GM12878 (cell line): ENCODE data around the gene TMEM72. TPM values are rescaled to one million over a fixed set of nuclear protein-coding genes. Genes with fewer than 3 reads are reported as not detected.

Source experiments
- ATAC-seq: fragments of 200-7000 bp; cut with Tn5 transposase; 3 replicates; pipeline ENCODE4 v1.9.1; 2020; ENCODE audit warnings: mild to moderate bottlenecking, moderate library complexity
- BruUV-seq: library from RNA; stranded (reverse); fragments of 400-500 nt; replicated peaks from 2 replicates; lab custom pipeline; 2021; lab: Mats Ljungman, UMichigan
- CTCF ChIA-PET: fragments of 300-600 bp; sonication (Branson Sonifier 250); formaldehyde crosslinking; extraction: SDS; loops from one replicate; lab custom pipeline; 2021; ENCODE audit warnings: inconsistent platforms; lab: Yijun Ruan, JAX
- POLR2A ChIA-PET: fragments of 350-600 bp; formaldehyde crosslinking; extraction: SDS; loops from one replicate; lab custom pipeline; 2021; ENCODE audit warnings: inconsistent platforms; lab: Charles Lee
- RAD21 ChIA-PET: fragments of 300-600 bp; sonication (Branson Sonifier 250); formaldehyde crosslinking; loops from one replicate; lab custom pipeline; 2023; ENCODE audit warnings: antibody characterized with exemption; ENCODE audit not compliant: unreplicated experiment; lab: Charles Lee
- SMC1A ChIA-PET: fragments of 300-600 bp; sonication (Branson Sonifier 250); formaldehyde crosslinking; loops from one replicate; lab custom pipeline; 2023; ENCODE audit not compliant: unreplicated experiment, uncharacterized antibody; lab: Charles Lee
- DNase-seq: peaks from one replicate; pipeline ENCODE4 v3.0.0-alpha.2; 2011; ENCODE audit warnings: low read depth, low spot score
- FAIRE-seq: peaks from 3 replicates; lab custom pipeline; 2011; peaks lifted over from hg19 to GRCh38; lab: Jason Lieb, UNC
- H2AFZ ChIP-seq: 2 replicates; pipeline ENCODE4 v1.6.0; 2011; ENCODE audit warnings: low read depth, low read length, control low read depth; ENCODE audit not compliant: control insufficient read depth
- H3K27ac ChIP-seq: 2 replicates; pipeline ENCODE4 v1.5.1; 2011; ENCODE audit warnings: control low read depth; ENCODE audit not compliant: control insufficient read depth, insufficient read depth
- H3K27me3 ChIP-seq, 2 experiments: replicated peaks in 1 of 2; 2 replicates each; pipeline versions ENCODE4 v1.6.0 to v1.6.1; 2011; ENCODE audit warnings: low read length in 1 of 2; ENCODE audit not compliant: control insufficient read depth in 2 of 2, insufficient read depth in 2 of 2
- H3K36me3 ChIP-seq, 2 experiments: 2 replicates each; pipeline ENCODE4 v1.5.1; 2011; ENCODE audit warnings: low read length in 1 of 2; ENCODE audit not compliant: control insufficient read depth in 2 of 2, insufficient read depth in 2 of 2
- H3K4me1 ChIP-seq: 2 replicates; pipeline ENCODE4 v1.6.1; 2011; ENCODE audit warnings: mild to moderate bottlenecking, low read length, moderate library complexity, mixed read lengths; ENCODE audit not compliant: control insufficient read depth, insufficient read depth
- H3K4me2 ChIP-seq: 2 replicates; pipeline ENCODE4 v1.6.0; 2011; ENCODE audit warnings: control low read depth; ENCODE audit not compliant: control insufficient read depth, insufficient read depth
- H3K4me3 ChIP-seq: fragments of 200-600 bp; sonication (generic); 2 replicates; pipeline ENCODE4 v1.5.1; 2016
- H3K79me2 ChIP-seq: 2 replicates; pipeline ENCODE4 v1.6.0; 2011; ENCODE audit warnings: low read length; ENCODE audit not compliant: control insufficient read depth, insufficient read depth
- H3K9ac ChIP-seq: 2 replicates; pipeline ENCODE4 v1.8.0; 2011; ENCODE audit warnings: low read length, control low read depth, mixed read lengths; ENCODE audit not compliant: control insufficient read depth, insufficient read depth
- H3K9me3 ChIP-seq: replicated peaks from 3 replicates; pipeline ENCODE4 v1.5.1; 2011; ENCODE audit warnings: mild to moderate bottlenecking, low read length; ENCODE audit not compliant: control insufficient read depth, insufficient read depth
- H4K20me1 ChIP-seq: 2 replicates; pipeline ENCODE4 v1.6.0; 2011; ENCODE audit not compliant: control insufficient read depth, insufficient read depth
- CBX5 ChIP-seq: sonication (generic); IDR thresholded peaks from 2 replicates; pipeline ENCODE4 v1.6.1; 2016; ENCODE audit warnings: low read depth, moderate library complexity, mild to moderate bottlenecking, inconsistent platforms
- EP300 ChIP-seq, 2 experiments: fragments of 150-350 bp in 1 of 2; IDR thresholded peaks; 2 replicates each; pipeline ENCODE4 v1.6.1; 2011 to 2012; ENCODE audit warnings: low read depth in 2 of 2, low read length in 2 of 2, borderline replicate concordance in 1 of 2, improper control_type of control experiment in 1 of 2, inconsistent platforms in 1 of 2; ENCODE audit not compliant: control insufficient read depth in 1 of 2
- GATAD2B ChIP-seq: fragments of 450-650 bp; conservative IDR thresholded peaks from 2 replicates; pipeline ENCODE4 v1.6.1; 2017; ENCODE audit warnings: low read depth, mild to moderate bottlenecking, moderate library complexity
- KAT2A ChIP-seq: conservative IDR thresholded peaks from 2 replicates; pipeline ENCODE4 v1.6.1; 2011; ENCODE audit warnings: low read depth, low read length; ENCODE audit not compliant: control insufficient read depth
- MTA2 ChIP-seq: fragments of 450-650 bp; IDR thresholded peaks from 2 replicates; pipeline ENCODE4 v1.6.1; 2016; ENCODE audit warnings: low read depth, mild to moderate bottlenecking, moderate library complexity
- MYB ChIP-seq: fragments of 150-350 bp; IDR thresholded peaks from 2 replicates; pipeline ENCODE4 v1.6.1; 2014; ENCODE audit warnings: mild to moderate bottlenecking, low read depth, low read length, borderline replicate concordance
- MYC ChIP-seq: IDR thresholded peaks from 2 replicates; pipeline ENCODE4 v1.6.1; 2011; ENCODE audit warnings: mild to moderate bottlenecking, low read length, moderate library complexity, inconsistent platforms; ENCODE audit not compliant: insufficient read depth, insufficient replicate concordance, insufficient read length, severe bottlenecking
- POLR2AphosphoS5 ChIP-seq: IDR thresholded peaks from 2 replicates; pipeline ENCODE4 v1.6.1; 2011; ENCODE audit warnings: mild to moderate bottlenecking, low read length, inconsistent platforms
- RCOR1 ChIP-seq: conservative IDR thresholded peaks from 2 replicates; pipeline ENCODE4 v1.6.1; 2012; ENCODE audit warnings: low read depth, low read length, improper control_type of control experiment
- RELA ChIP-seq: fragments of 450-650 bp; IDR thresholded peaks from 2 replicates; pipeline ENCODE4 v1.8.0; 2014; ENCODE audit warnings: borderline replicate concordance; ENCODE audit not compliant: partially characterized antibody
- SIX5 ChIP-seq: IDR thresholded peaks from 2 replicates; pipeline ENCODE4 v1.6.1; 2011; ENCODE audit warnings: mild to moderate bottlenecking, low read depth, low read length, moderate library complexity; ENCODE audit not compliant: severe bottlenecking
- SREBF2 ChIP-seq: IDR thresholded peaks from 2 replicates; pipeline ENCODE4 v1.6.1; 2012; ENCODE audit warnings: mild to moderate bottlenecking, low read length
- SRF ChIP-seq, 2 experiments: IDR thresholded peaks; 2 replicates each; pipeline ENCODE4 v1.6.1; 2011; ENCODE audit warnings: low read depth in 2 of 2, low read length in 2 of 2, mild to moderate bottlenecking in 1 of 2, moderate library complexity in 1 of 2
- TCF3 ChIP-seq: IDR thresholded peaks from 2 replicates; pipeline ENCODE4 v1.6.1; 2012; ENCODE audit warnings: low read depth, mild to moderate bottlenecking, low read length, borderline replicate concordance; ENCODE audit not compliant: insufficient read depth
- YBX1 ChIP-seq: fragments of 450-650 bp; IDR thresholded peaks from 2 replicates; pipeline ENCODE4 v1.6.1; 2016; ENCODE audit warnings: antibody characterized with exemption
- ZNF384 ChIP-seq: IDR thresholded peaks from 2 replicates; pipeline ENCODE4 v1.6.1; 2012; ENCODE audit warnings: low read depth, mild to moderate bottlenecking, low read length, improper control_type of control experiment, borderline replicate concordance
- WGBS: methylation state at CpG from one replicate; pipeline ENCODE4 v1.1.6; 2016; ENCODE audit warnings: low lambda C conversion rate; ENCODE audit not compliant: insufficient replicate concordance, insufficient coverage; ENCODE audit errors: missing lambda C conversion rate; 5-methylcytosine and 5-hydroxymethylcytosine counted together
- in situ Hi-C: fragments of 300-500 bp; cut with MboI; formaldehyde crosslinking; loops from 9 replicates; pipeline ENCODE4 v1.14.3; 2018; ENCODE audit warnings: mixed read lengths
- intact Hi-C: fragments of 100-400 bp; cut with micrococcal nuclease; formaldehyde crosslinking; loops from one replicate; pipeline ENCODE4 v1.14.2; 2022; ENCODE audit not compliant: unreplicated experiment
- polyA plus RNA-seq, 11 experiments: library from polyadenylated mRNA; depleted of rRNA in 4 of 11; unstranded in 6 of 11; stranded (reverse) in 5 of 11; fragments of >200 nt; fragmentation: Nextera tagmentation in 4 of 11; fragmentation: Illumina TruSeq in 1 of 11; extraction: Ambion mirVana in 4 of 11; extraction: Trizol in 1 of 11; gene quantifications; 1 replicate in 1 of 11; 2 replicates in 10 of 11; pipeline versions ENCODE4 v1.2.1 to v1.2.3, GENCODE V29; 2011 to 2016; ENCODE audit warnings: inconsistent platforms in 2 of 11, missing spikeins in 2 of 11, low read depth in 1 of 11
- total RNA-seq, 4 experiments: library from RNA; depleted of rRNA in 3 of 4; stranded (reverse); fragments of >200 nt in 3 of 4; fragmentation: Illumina TruSeq in 1 of 4; extraction: Trizol in 1 of 4; gene quantifications; 2 replicates each; pipeline versions ENCODE4 v1.2.1 to v1.2.3, GENCODE V29; 2013 to 2021
- TF ChIP-seq, protein P1 (sequence below): IDR thresholded peaks from 2 replicates; pipeline ENCODE4 v1.6.1; 2012; ENCODE audit warnings: mild to moderate bottlenecking, low read depth, low read length
- TF ChIP-seq, protein P2 (sequence below): IDR thresholded peaks from 2 replicates; pipeline ENCODE4 v1.6.1; 2011; ENCODE audit warnings: borderline replicate concordance, low read depth, mild to moderate bottlenecking, moderate library complexity, low read length; ENCODE audit not compliant: insufficient read depth, poor library complexity, severe bottlenecking

The TMEM72 gene
- total and polyA plus RNA-seq, 10 of the 15 experiments (the other 5 are each of a cell fraction or from before 2014, with no cell fraction given) = 0.12 TPM; not detected in 9

GRCh38 chr10:44882166-44882720 is 28.9 kb upstream of the TMEM72 start (continued):
- TF ChIP-seq SRF (IDR thresholded peaks at IDR 0.05; ENCODE audit: low read depth in 2 of 2, low read length in 2 of 2) (no peak), MYC (no peak), ZNF384 (no peak)

DNA sequence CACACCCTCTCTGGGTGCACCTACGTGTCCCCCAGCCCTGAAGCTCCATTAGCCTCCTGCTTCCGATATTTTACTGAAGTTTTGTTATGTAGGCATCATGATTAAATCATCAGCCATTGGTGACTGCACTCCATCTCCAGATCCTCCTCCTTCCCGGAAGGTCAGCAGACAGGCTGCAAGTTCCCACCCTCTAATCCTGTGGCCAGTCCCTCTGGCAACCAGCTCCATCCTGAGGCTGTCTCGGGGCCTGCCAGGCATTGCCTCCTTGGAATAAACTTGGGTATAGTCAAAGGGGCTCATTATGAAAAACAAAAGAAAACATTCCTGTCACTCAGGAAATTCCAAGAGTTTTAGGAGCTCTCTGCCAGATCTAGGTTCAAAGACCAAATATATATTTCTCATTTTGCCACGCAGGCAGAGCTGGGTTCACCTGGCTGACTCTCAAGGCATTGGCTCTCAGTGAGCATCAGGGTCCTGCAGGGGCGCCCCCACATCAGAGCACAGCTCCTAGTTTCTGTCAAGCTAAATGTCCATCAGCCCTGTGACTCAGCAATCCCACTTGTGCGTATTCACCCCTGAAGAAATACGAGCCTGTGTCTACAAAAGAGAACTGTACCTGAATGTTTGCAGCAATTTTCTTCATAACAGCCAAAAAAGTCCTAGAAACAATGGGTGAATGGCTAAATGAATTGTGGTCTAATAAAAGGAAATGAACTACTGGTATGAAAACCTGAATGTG is 27.4 kb upstream of the TMEM72 start:
- 20% methylated on average over 8 of the region's 8 CpGs for WGBS
- in situ Hi-C loops = no loop called here
- ChIA-PET RAD21 (no interaction called here), POLR2A (no interaction called here), SMC1A (no interaction called here), CTCF (no interaction called here)
- Histone ChIP-seq H3K27me3 (peaks cover 0 to 3% of the 10 kb centered on the region in 2 experiments; a peak in 3 of 4 replicates), H3K9me3 (no peaks in the 10 kb centered on the region), H3K27ac (no peak overlapping the region), H3K4me2 (no peak overlapping the region), H2AFZ (no peak overlapping the region), H3K79me2 (no peaks in the 10 kb centered on the region), H3K4me3 (no peak overlapping the region), H3K36me3 (no peaks in the 10 kb centered on the region), H3K4me1 (no peaks in the 10 kb centered on the region), H4K20me1 (no peaks in the 10 kb centered on the region), H3K9ac (no peak overlapping the region)
- intact Hi-C loops = no loop called here
- BruUV-seq = no TSS peak
- FAIRE-seq (no peak), ATAC-seq (no peak), DNase-seq (no peak)
- TF ChIP-seq CBX5 (no peak), GATAD2B (no peak), MTA2 (no peak), MYB (no peak), EP300 (IDR thresholded peaks at IDR 0.05; ENCODE audit: borderline replicate concordance in 1 of 2, control insufficient read depth in 1 of 2, low read depth in 2 of 2, low read length in 2 of 2) (no peak), POLR2AphosphoS5 (no peak), RELA (no peak), SIX5 (no peak), TCF3 (no peak), KAT2A (no peak), YBX1 (no peak), RCOR1 (no peak), SREBF2 (no peak)
- TF ChIP-seq, protein P1, sequence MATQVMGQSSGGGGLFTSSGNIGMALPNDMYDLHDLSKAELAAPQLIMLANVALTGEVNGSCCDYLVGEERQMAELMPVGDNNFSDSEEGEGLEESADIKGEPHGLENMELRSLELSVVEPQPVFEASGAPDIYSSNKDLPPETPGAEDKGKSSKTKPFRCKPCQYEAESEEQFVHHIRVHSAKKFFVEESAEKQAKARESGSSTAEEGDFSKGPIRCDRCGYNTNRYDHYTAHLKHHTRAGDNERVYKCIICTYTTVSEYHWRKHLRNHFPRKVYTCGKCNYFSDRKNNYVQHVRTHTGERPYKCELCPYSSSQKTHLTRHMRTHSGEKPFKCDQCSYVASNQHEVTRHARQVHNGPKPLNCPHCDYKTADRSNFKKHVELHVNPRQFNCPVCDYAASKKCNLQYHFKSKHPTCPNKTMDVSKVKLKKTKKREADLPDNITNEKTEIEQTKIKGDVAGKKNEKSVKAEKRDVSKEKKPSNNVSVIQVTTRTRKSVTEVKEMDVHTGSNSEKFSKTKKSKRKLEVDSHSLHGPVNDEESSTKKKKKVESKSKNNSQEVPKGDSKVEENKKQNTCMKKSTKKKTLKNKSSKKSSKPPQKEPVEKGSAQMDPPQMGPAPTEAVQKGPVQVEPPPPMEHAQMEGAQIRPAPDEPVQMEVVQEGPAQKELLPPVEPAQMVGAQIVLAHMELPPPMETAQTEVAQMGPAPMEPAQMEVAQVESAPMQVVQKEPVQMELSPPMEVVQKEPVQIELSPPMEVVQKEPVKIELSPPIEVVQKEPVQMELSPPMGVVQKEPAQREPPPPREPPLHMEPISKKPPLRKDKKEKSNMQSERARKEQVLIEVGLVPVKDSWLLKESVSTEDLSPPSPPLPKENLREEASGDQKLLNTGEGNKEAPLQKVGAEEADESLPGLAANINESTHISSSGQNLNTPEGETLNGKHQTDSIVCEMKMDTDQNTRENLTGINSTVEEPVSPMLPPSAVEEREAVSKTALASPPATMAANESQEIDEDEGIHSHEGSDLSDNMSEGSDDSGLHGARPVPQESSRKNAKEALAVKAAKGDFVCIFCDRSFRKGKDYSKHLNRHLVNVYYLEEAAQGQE = no peak
- TF ChIP-seq, protein P2, sequence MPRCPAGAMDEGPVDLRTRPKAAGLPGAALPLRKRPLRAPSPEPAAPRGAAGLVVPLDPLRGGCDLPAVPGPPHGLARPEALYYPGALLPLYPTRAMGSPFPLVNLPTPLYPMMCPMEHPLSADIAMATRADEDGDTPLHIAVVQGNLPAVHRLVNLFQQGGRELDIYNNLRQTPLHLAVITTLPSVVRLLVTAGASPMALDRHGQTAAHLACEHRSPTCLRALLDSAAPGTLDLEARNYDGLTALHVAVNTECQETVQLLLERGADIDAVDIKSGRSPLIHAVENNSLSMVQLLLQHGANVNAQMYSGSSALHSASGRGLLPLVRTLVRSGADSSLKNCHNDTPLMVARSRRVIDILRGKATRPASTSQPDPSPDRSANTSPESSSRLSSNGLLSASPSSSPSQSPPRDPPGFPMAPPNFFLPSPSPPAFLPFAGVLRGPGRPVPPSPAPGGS = no peak
